DOHH2 (cell line): ENCODE results near the gene SH3BGRL2.

Experiments
- H3F3A ChIP-seq: fragments of 200-600 bp; sonication (generic), shearing (Covaris generic); 2 replicates; pipeline ENCODE4 v1.6.0; 2016; ENCODE audit warnings: antibody characterized with exemption, mild to moderate bottlenecking; ENCODE audit not compliant: control insufficient read depth, insufficient read depth
- H3K27ac ChIP-seq: fragments of 200-600 bp; sonication (generic); 2 replicates; pipeline ENCODE4 v1.5.1; 2014; ENCODE audit warnings: low read depth, mild to moderate bottlenecking, low read length, moderate library complexity
- H3K27me3 ChIP-seq: fragments of 200-600 bp; sonication (generic); 2 replicates; pipeline ENCODE4 v1.6.1; 2014; ENCODE audit warnings: mild to moderate bottlenecking, low read length, mixed read lengths; ENCODE audit not compliant: control insufficient read depth
- H3K36me3 ChIP-seq: fragments of 200-600 bp; sonication (generic); 2 replicates; pipeline ENCODE4 v1.6.1; 2014; ENCODE audit warnings: mild to moderate bottlenecking, low read length, moderate library complexity, mixed read lengths; ENCODE audit not compliant: control insufficient read depth
- H3K4me1 ChIP-seq: fragments of 200-600 bp; sonication (generic); 2 replicates; pipeline ENCODE4 v1.6.1; 2014; ENCODE audit warnings: mild to moderate bottlenecking, low read length, mixed read lengths; ENCODE audit not compliant: control insufficient read depth
- H3K4me2 ChIP-seq: fragments of 200-600 bp; sonication (generic); 2 replicates; pipeline ENCODE4 v1.6.0; 2014; ENCODE audit warnings: mild to moderate bottlenecking, low read length, moderate library complexity
- H3K4me3 ChIP-seq: fragments of 200-600 bp; sonication (generic); 2 replicates; pipeline ENCODE4 v1.5.1; 2014; ENCODE audit warnings: mild to moderate bottlenecking, low read length, mixed read lengths
- H3K79me2 ChIP-seq: fragments of 200-600 bp; sonication (generic); 2 replicates; pipeline ENCODE4 v1.6.1; 2014; ENCODE audit warnings: mild to moderate bottlenecking, low read length, mixed read lengths; ENCODE audit not compliant: control insufficient read depth
- H3K9me2 ChIP-seq: fragments of 200-600 bp; sonication (generic); replicated peaks from 2 replicates; pipeline ENCODE4 v1.6.1; 2014; ENCODE audit warnings: mild to moderate bottlenecking, low read length, mixed read lengths; ENCODE audit not compliant: control insufficient read depth
- H3K9me3 ChIP-seq: fragments of 200-600 bp; sonication (generic); 2 replicates; pipeline ENCODE4 v1.6.1; 2014; ENCODE audit warnings: antibody characterized with exemption, low read length, mixed read lengths; ENCODE audit not compliant: control insufficient read depth, insufficient read depth
- H4K20me1 ChIP-seq: fragments of 200-600 bp; sonication (generic); 2 replicates; pipeline ENCODE4 v1.6.0; 2014; ENCODE audit warnings: low read depth, mild to moderate bottlenecking, antibody characterized with exemption, low read length, moderate library complexity; ENCODE audit not compliant: control insufficient read depth, insufficient read depth
- CTCF ChIP-seq: fragments of 200-600 bp; sonication (generic); IDR thresholded peaks from one replicate; pipeline ENCODE4 v1.5.1; 2014; ENCODE audit warnings: antibody characterized with exemption, mild to moderate bottlenecking, low read depth, low read length; ENCODE audit not compliant: poor library complexity, severe bottlenecking
- EZH2phosphoT487 ChIP-seq: fragments of 200-600 bp; sonication (generic); IDR thresholded peaks from 2 replicates; pipeline ENCODE4 v1.6.1; 2017; ENCODE audit warnings: borderline replicate concordance, mild to moderate bottlenecking, antibody characterized with exemption, low read length, moderate library complexity, mixed read lengths

SH3BGRL2 gene

GRCh38 chr6:79589701-79590100, 41.4 kb upstream of the SH3BGRL2 start:
- H3K4me2 ChIP-seq: no peak overlapping the region
- no peak for TF ChIP-seq CTCF
- TF ChIP-seq EZH2phosphoT487: no peak
- H3K4me3 ChIP-seq: no peak overlapping the region
- no peaks in the 10 kb centered on the region for H3K9me2 ChIP-seq
- no peaks in the 10 kb centered on the region for H3K79me2 ChIP-seq
- H3K27ac ChIP-seq: no peak overlapping the region
- no peaks in the 10 kb centered on the region for H4K20me1 ChIP-seq
- no peaks in the 10 kb centered on the region for H3K4me1 ChIP-seq
- no peaks in the 10 kb centered on the region for H3F3A ChIP-seq
- H3K36me3 ChIP-seq: no peaks in the 10 kb centered on the region
- no peaks in the 10 kb centered on the region for H3K27me3 ChIP-seq
- no peaks in the 10 kb centered on the region for H3K9me3 ChIP-seq

GRCh38 chr6:79597155-79597554, 34.0 kb upstream of the SH3BGRL2 start:
- Histone ChIP-seq H3K27me3 (no peaks in the 10 kb centered on the region), H4K20me1 (no peaks in the 10 kb centered on the region), H3K9me3 (no peaks in the 10 kb centered on the region), H3K4me3 (no peak overlapping the region), H3K9me2 (no peaks in the 10 kb centered on the region), H3F3A (no peaks in the 10 kb centered on the region), H3K27ac (no peak overlapping the region), H3K4me1 (no peaks in the 10 kb centered on the region), H3K4me2 (no peak overlapping the region), H3K36me3 (no peaks in the 10 kb centered on the region), H3K79me2 (no peaks in the 10 kb centered on the region)
- TF ChIP-seq EZH2phosphoT487: no peak
- no peak for TF ChIP-seq CTCF

GRCh38 chr6:79598012-79598411, 33.1 kb upstream of the SH3BGRL2 start:
- H3K4me2 ChIP-seq: no peak overlapping the region
- H3K27ac ChIP-seq: no peak overlapping the region
- no peaks in the 10 kb centered on the region for H3K79me2 ChIP-seq
- H4K20me1 ChIP-seq: no peaks in the 10 kb centered on the region
- H3K36me3 ChIP-seq: no peaks in the 10 kb centered on the region
- H3K27me3 ChIP-seq: no peaks in the 10 kb centered on the region
- H3K9me2 ChIP-seq: no peaks in the 10 kb centered on the region
- TF ChIP-seq EZH2phosphoT487: no peak
- TF ChIP-seq CTCF: no peak
- no peaks in the 10 kb centered on the region for H3K4me1 ChIP-seq
- H3F3A ChIP-seq: no peaks in the 10 kb centered on the region
- H3K4me3 ChIP-seq: no peak overlapping the region
- H3K9me3 ChIP-seq: no peaks in the 10 kb centered on the region

- TF ChIP-seq EZH2phosphoT487 (no peak), CTCF (no peak)
- no peaks in the 10 kb centered on the region for H3K79me2 ChIP-seq
- no peak overlapping the region for H3K27ac ChIP-seq
- H3K4me3 ChIP-seq: no peak overlapping the region
- no peak overlapping the region for H3K4me2 ChIP-seq
- H3K4me1 ChIP-seq: no peaks in the 10 kb centered on the region
- no peaks in the 10 kb centered on the region for H3K9me3 ChIP-seq
- H3K9me2 ChIP-seq: no peaks in the 10 kb centered on the region
- H3K36me3 ChIP-seq: no peaks in the 10 kb centered on the region
- H4K20me1 ChIP-seq: no peaks in the 10 kb centered on the region
- no peaks in the 10 kb centered on the region for H3F3A ChIP-seq
- H3K27me3 ChIP-seq: no peaks in the 10 kb centered on the region
Measured at GRCh38 chr6:79599725-79600259, 31.3 kb upstream of the SH3BGRL2 start.
